ENCODE data around the gene KRT32.

KRT32 gene

DNA sequence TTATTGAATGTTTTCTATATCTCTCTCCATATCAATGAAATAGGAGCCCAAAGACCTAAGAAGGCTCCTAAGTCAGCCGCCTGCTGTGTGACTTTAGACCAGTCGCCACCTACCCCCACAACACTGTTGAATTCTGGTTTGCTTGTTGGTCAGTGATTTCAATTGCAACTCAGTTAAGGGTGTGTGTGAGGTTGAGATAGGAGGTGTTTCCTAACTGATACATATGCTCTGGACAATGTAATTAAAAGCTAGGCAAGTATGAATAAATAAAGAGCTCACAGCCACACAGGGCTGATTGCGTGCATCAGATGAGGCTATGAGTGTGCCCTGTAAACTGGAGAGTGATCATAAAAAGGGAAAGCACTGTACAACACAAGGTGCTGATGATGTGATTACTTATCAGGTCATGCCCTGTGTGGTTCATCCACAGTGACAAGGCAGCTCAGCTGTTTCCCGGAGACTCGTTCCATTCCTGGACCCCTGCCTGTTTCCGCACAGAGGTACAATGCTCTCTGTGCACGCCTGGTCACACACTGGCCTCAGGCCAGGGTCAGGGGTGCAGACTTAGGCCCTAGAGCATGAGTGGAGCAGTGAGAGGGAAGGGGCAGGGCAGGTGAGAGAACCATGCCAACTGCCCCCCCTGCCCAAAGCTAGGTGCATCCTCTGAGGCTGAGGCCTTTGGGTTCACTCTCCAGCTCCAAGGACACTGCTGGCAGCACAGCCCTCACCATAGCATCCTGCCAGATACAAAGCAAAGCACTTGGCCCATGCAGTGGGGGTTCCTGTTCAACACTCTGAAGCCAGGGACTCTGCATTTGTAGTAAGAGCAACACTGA, 17.0 kb upstream of the KRT32 start:
- Histone ChIP-seq H3K27ac (no peak overlapping the region), H3K36me3 (no peaks in the 10 kb centered on the region)

DNA sequence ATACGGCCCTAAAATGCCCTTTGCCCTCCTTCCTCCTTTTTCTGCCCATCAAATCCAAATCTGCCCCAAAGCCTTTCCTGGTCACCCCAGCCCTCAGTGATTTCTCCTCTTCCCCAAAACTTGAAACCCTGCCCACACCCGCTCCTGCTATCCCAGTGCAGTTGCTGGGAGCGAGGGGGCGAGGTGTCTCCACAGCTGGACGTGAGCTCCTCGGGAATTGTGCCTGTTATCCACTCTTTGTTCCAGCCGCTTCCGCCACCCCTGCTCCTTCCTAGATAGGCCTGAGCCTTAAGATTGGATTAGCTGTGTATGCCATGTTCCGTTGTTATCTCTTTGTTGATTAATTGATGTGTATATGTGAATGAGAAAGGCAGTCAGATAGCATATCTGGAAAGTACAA, 16.3 kb upstream of the KRT32 start:
- H3K36me3 ChIP-seq = no peaks in the 10 kb centered on the region
- no peak overlapping the region for H3K4me3 ChIP-seq
- no peaks in the 10 kb centered on the region for H3K27me3 ChIP-seq
- H3K4me1 ChIP-seq = peaks cover 7% of the 10 kb centered on the region; the same call in 1 of the 2 replicates
- H3K9ac ChIP-seq = no peak overlapping the region
- H3K4me2 ChIP-seq = no peak overlapping the region
- no peaks in the 10 kb centered on the region for H3K9me3 ChIP-seq
- no peak overlapping the region for H3K27ac ChIP-seq
- no peak for TF ChIP-seq Cebpa-rat (IDR thresholded peaks at IDR 0.05)
- H4K20me1 ChIP-seq = no peaks in the 10 kb centered on the region

More for the DNA sequence above, 17.0 kb upstream of the KRT32 start:
- H4K20me1 ChIP-seq = no peaks in the 10 kb centered on the region
- TF ChIP-seq Cebpa-rat (IDR thresholded peaks at IDR 0.05) = no peak
- H3K4me3 ChIP-seq = no peak overlapping the region
- no peaks in the 10 kb centered on the region for H3K27me3 ChIP-seq
- peaks cover 7% of the 10 kb centered on the region; the same call in 1 of the 2 replicates for H3K4me1 ChIP-seq
- no peak overlapping the region for H3K9ac ChIP-seq
- no peak overlapping the region for H3K4me2 ChIP-seq
- no peaks in the 10 kb centered on the region for H3K9me3 ChIP-seq

DNA sequence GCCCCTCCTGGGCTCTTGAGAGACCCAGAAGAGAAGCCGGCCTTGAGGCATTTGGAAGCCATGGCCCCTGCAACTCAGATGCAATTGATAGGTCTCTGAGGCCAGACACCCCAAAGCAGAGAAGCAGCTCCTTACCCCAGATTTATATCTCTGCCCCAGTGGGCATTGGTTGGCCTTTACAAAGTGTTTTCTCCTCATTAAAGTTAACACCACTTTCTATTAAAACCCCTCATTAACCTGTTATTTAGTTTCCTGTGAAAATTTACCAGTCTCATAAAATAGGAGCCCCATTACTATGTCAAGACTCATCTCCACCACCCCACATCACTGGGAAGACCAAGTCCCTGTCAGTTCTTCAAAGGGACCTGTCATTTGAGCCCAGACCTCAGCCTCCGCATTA, 13.8 kb upstream of the KRT32 start, which contains the start of gene KRT35:
TSS of gene KRT35 (minus strand) at position 116 of the 400 bp plus-strand sequence. CDS start at position 62, 54 bp downstream.
- Histone ChIP-seq H3K4me3 (no peak within 1 kb of the TSS), H4K20me1 (no peaks in the 10 kb centered on the region), H3K4me2 (no peak within 1 kb of the TSS), H3K9me3 (no peaks in the 10 kb centered on the region), H3K4me1 (peaks cover 7% of the 10 kb centered on the region; the same call in 1 of the 2 replicates), H3K27ac (no peak within 1 kb of the TSS), H3K9ac (no peak within 1 kb of the TSS), H3K36me3 (no peaks in the 10 kb centered on the region), H3K27me3 (no peaks in the 10 kb centered on the region)
- no peak for TF ChIP-seq Cebpa-rat (IDR thresholded peaks at IDR 0.05)

DNA sequence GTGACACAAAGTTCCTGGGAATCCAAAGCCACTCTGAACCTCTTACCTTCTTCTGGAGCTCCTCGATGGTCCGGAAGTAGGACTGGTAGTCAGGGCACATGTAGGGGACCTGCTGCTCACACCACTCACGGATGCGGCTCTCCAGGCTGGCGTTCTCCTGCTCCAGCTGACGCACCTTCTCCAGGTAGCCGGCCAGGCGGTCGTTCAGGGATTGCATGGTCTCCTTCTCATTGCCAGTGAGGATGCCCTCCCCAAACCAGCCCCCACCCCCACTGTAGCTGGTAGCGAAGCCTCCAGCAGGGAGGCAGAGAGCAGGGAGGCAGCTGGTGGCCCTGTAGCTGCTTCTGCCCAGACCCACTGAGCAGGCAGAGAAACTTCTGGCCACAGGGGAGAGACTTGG, 13.4 kb upstream of the KRT32 start:
- Histone ChIP-seq H3K4me2 (no peak overlapping the region), H3K9ac (no peak overlapping the region), H3K27me3 (no peaks in the 10 kb centered on the region), H4K20me1 (no peaks in the 10 kb centered on the region), H3K9me3 (no peaks in the 10 kb centered on the region), H3K4me3 (no peak overlapping the region), H3K4me1 (peaks cover 7% of the 10 kb centered on the region; the same call in 1 of the 2 replicates), H3K27ac (no peak overlapping the region), H3K36me3 (no peaks in the 10 kb centered on the region)
- TF ChIP-seq Cebpa-rat (IDR thresholded peaks at IDR 0.05) = no peak

DNA sequence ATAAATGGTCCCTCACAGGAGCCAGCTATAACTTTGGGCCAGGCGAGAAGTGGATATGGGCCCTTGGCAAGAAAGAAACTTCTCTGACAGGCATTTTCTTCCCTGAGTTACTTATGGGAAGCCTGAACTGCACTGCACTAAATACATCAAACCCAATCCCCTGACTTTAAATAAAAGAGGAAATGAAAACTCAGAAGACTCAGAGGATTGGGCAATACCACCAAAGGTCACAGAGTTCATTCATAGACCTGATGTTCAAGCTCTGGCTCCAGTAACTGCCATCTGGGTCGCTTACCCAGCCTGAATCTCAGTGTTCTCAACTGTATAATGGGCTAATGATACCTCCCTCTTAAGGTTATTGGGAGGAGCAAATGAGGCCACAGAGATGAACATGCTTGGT, 12.9 kb upstream of the KRT32 start:
- Histone ChIP-seq H3K27ac (no peak overlapping the region), H3K36me3 (no peaks in the 10 kb centered on the region), H3K4me1 (peaks cover 7% of the 10 kb centered on the region; the same call in 1 of the 2 replicates), H3K9ac (no peak overlapping the region), H3K9me3 (no peaks in the 10 kb centered on the region), H4K20me1 (no peaks in the 10 kb centered on the region), H3K4me3 (no peak overlapping the region), H3K27me3 (no peaks in the 10 kb centered on the region), H3K4me2 (no peak overlapping the region)
- TF ChIP-seq Cebpa-rat (IDR thresholded peaks at IDR 0.05) = no peak

DNA sequence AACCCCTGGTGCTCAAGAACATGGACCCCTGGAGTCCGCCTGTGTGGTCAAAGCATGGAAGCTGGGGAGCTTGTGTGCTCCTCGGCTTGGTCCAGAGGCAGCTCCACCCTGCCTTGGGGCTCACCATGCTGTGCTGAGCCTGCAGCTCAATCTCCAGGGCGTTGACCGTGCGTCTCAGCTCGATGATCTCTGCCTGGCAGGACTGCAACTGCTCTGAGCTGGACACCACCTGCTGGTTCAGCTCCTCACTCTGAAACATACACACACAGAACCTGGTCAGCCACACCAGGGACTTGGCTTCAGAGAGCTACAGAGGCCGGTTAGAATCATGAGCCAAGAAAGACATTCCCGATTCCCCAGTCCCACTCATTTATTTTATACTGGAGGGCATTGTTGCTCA, 11.1 kb upstream of the KRT32 start:
- no peak for TF ChIP-seq Cebpa-rat (IDR thresholded peaks at IDR 0.05)
- Histone ChIP-seq H3K27ac (no peak overlapping the region), H3K4me2 (no peak overlapping the region), H4K20me1 (no peaks in the 10 kb centered on the region), H3K36me3 (no peaks in the 10 kb centered on the region), H3K27me3 (no peaks in the 10 kb centered on the region), H3K4me3 (no peak overlapping the region), H3K9ac (no peak overlapping the region), H3K9me3 (no peaks in the 10 kb centered on the region), H3K4me1 (peaks cover 7% of the 10 kb centered on the region; the same call in 1 of the 2 replicates)

DNA sequence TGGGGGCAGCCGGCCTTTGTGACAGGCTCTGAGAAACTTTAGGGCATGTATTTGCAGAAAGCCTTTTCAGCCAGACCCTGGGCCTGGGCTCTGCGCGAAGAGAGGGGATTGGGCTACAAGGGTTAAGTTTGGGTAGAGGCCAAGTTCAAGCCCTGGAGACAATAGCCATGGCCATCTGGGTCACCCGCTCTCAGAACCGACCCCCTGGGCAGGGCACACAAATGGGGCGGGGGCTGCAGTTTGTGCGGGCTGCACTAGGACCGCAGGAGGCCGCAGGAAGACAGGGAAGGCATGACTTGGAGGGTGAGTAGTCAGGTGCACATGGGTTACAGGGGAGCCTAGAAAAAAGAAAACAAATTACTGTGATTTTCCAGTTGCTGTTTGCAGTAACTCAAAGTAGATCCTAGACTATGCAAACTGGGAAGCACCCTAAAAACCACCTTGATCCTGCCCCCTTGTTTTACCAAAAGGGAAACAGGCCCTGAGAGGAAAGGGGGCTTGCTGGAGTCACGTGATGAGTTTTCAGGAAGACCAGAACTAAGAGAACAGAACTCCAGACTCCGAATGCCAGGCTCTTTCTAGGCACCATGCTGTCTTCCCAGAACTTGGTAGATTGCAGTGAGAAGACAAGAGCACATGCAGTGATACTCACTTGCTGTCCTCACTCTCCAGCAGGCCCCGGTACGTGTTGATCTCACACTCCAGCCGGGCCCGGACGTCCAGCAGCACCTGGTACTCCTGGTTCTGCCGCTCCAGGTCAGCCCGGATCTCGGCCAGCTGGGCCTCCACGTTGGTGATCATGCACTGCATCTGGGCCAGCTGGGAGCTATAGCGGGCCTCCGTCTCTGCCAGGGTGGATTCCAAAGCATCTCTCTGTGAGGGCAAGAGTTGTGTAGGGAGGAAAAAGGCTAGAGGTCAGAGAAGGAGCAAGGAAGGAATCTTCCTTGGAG, 10.0 kb upstream of the KRT32 start:
- TF ChIP-seq Cebpa-rat (IDR thresholded peaks at IDR 0.05) = no peak
- H3K9ac ChIP-seq = no peak overlapping the region
- H3K9me3 ChIP-seq = peaks cover 4% of the 10 kb centered on the region; the same call in 1 of the 2 replicates
- H3K27ac ChIP-seq = no peak overlapping the region
- no peaks in the 10 kb centered on the region for H3K36me3 ChIP-seq
- peaks cover 7% of the 10 kb centered on the region; the same call in 1 of the 2 replicates for H3K4me1 ChIP-seq
- no peak overlapping the region for H3K4me2 ChIP-seq
- H3K27me3 ChIP-seq = no peaks in the 10 kb centered on the region
- H3K4me3 ChIP-seq = no peak overlapping the region
- H4K20me1 ChIP-seq = no peaks in the 10 kb centered on the region

DNA sequence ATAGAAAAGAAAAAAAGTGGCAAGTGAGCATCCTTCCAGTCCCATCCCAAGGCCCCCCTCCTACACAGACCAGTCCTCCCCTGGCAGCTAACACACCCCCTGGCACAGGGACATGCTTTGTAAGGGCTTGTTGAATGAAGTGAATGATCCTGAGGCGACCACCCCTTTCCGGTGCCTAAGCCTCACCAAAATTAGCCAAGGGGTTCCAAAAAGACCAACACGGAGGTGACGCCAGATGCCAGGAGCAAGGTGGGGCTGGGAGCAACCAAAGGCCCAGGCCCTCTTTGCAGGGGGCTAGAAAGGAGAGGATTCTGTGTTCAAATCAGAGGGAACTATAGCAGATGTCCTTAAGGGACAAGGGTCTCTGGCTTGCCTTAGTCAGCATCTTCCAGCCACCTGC, 8.2 kb upstream of the KRT32 start:
- H3K4me3 ChIP-seq = no peak overlapping the region
- no peak overlapping the region for H3K9ac ChIP-seq
- no peak overlapping the region for H3K4me2 ChIP-seq
- H3K36me3 ChIP-seq = no peaks in the 10 kb centered on the region
- H3K9me3 ChIP-seq = peaks cover 18% of the 10 kb centered on the region
- H4K20me1 ChIP-seq = no peaks in the 10 kb centered on the region
- no peaks in the 10 kb centered on the region for H3K27me3 ChIP-seq
- no peak overlapping the region for H3K27ac ChIP-seq
- peaks cover 7% of the 10 kb centered on the region; the same call in 1 of the 2 replicates for H3K4me1 ChIP-seq
- TF ChIP-seq Cebpa-rat (IDR thresholded peaks at IDR 0.05) = no peak

DNA sequence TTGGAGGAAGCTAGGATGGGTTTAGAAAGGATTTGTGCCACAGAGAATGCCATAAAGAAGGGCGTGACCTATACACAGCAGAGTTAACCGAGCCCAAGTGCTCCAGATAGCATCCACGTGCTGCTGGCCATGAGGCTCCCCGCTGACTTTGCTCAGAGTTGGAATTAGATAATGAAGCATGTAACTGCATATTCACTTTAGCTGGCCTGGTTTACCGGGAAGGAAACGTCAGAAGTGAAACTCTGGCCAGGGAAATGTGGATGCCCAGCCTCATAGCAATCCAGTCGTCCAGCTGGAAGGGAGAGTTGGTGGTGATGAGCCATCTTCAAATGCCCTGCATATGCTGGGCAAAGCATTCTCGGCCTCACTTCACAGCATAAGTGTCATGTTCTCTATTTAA, 7.7 kb upstream of the KRT32 start:
- Histone ChIP-seq H3K9ac (no peak overlapping the region), H3K27me3 (no peaks in the 10 kb centered on the region), H3K4me3 (no peak overlapping the region), H3K4me1 (peaks cover 2% of the 10 kb centered on the region; the same call in 1 of the 2 replicates), H3K9me3 (peaks cover 18% of the 10 kb centered on the region), H3K4me2 (no peak overlapping the region), H3K36me3 (no peaks in the 10 kb centered on the region), H3K27ac (no peak overlapping the region), H4K20me1 (no peaks in the 10 kb centered on the region)
- no peak for TF ChIP-seq Cebpa-rat (IDR thresholded peaks at IDR 0.05)
